ENCODE measurements around the gene PPP1R3F.

DNA sequence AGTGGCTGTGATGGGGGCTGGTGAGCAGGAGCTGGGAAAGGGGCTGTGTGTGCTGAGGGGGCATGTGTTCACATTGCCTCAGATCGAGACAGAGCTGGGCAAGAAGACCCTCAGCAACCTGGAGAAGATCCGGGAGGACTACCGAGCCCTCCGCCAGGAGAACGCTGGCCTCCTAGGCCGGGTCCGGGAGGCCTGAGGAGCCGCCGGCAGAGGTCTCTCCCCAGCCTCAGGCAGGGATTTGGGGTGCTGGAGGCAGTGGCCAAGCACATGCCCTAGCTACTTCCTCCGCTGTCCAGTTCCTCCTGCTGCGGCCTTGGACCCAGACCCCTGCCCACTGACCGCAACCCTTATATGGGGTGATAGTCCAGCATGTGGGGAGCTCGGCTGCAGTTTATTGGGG, 19.5 kb upstream of the PPP1R3F start:
- TF ChIP-seq CTCF (IDR thresholded peaks at IDR 0.05; ENCODE audit: insufficient read depth, low read length, poor library complexity, severe bottlenecking) (no peak), EZH2phosphoT487 (conservative IDR thresholded peaks at IDR 0.05; ENCODE audit: low read length) (no peak)

All from SU-DHL-6 (cell line).